GM13977 (cell line): ENCODE results near the gene TXNDC8.

ENCODE experiments used
- DNase-seq: peaks from one replicate; pipeline ENCODE4 v3.0.0; 2012; ENCODE audit warnings: low spot score
- in situ Hi-C: fragments of 300-500 bp; cut with MboI; formaldehyde crosslinking; loops from one replicate; pipeline ENCODE4 v1.12.0; 2022; ENCODE audit warnings: low sequenced_read_pairs, low pct_unique_long_range_greater_than_20kb, mixed read lengths, inconsistent platforms; ENCODE audit not compliant: unreplicated experiment
- TF ChIP-seq, protein P1 (sequence below): IDR thresholded peaks from 2 replicates; pipeline ENCODE4 v1.5.1; 2012; ENCODE audit warnings: mild to moderate bottlenecking, control low read depth; ENCODE audit not compliant: insufficient read depth; ENCODE audit errors: extremely low read depth, missing control alignments

Gene TXNDC8

DNA sequence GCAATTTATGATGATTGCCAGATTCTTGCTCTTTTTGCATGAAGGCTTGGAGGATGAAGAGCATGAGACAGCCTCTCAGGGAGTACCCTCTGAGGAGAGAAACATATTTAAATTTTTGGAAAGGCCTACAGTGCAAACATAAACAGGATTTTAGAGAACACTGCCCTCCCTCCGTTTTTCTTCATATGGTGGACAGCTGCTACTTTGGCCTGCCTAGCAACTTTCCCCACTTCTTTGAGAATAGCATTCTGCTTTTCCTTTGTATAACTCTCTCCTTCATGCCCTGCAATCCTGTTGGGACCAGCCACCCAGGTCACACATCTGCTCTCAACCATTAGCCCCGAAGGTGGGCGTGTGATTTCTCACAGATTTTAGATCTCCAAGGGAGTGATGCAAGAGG, 60.9 kb downstream of the TXNDC8 start:
- no peak for DNase-seq
- TF ChIP-seq, protein P1, sequence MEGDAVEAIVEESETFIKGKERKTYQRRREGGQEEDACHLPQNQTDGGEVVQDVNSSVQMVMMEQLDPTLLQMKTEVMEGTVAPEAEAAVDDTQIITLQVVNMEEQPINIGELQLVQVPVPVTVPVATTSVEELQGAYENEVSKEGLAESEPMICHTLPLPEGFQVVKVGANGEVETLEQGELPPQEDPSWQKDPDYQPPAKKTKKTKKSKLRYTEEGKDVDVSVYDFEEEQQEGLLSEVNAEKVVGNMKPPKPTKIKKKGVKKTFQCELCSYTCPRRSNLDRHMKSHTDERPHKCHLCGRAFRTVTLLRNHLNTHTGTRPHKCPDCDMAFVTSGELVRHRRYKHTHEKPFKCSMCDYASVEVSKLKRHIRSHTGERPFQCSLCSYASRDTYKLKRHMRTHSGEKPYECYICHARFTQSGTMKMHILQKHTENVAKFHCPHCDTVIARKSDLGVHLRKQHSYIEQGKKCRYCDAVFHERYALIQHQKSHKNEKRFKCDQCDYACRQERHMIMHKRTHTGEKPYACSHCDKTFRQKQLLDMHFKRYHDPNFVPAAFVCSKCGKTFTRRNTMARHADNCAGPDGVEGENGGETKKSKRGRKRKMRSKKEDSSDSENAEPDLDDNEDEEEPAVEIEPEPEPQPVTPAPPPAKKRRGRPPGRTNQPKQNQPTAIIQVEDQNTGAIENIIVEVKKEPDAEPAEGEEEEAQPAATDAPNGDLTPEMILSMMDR = no peak
- in situ Hi-C loops = no loop called here

DNA sequence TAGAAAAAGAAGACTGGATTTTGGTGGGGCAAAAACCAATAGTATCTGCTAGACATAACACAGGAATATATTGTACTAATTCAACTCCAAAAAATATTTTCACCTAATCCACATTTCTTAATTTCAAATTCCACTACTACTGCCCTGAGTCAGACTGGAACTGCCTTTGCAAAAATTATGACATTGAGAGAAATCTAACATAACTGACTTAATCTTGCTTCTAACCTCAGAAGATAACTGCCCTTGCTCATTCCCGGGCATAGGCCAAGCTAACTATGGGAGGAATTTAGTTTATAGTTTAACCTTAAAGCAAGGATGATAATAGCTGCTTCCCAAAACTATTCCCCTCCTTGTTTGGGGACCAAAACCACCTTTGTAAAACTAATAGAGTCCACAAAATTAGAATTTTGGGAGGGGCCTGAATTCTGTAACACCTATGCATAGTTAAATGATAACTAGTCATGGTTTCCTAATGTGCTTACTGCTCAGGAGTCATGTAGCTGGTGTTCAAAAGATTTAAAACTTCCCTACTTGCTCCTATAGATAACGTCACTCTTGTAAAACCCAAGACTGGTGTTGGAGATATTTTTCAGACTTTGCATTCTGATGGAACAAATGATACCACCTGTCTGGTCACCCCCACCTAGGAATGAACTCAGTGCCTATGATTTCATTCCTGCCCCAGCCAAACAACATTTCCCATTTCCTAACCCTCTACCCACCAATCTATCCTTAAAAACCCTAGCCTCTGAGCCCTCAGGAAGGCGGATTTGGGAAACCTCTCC, 67.3 kb downstream of the TXNDC8 start:
- TF ChIP-seq, protein P1 = no peak
- no peak for DNase-seq
- in situ Hi-C loops = no loop called here

DNA sequence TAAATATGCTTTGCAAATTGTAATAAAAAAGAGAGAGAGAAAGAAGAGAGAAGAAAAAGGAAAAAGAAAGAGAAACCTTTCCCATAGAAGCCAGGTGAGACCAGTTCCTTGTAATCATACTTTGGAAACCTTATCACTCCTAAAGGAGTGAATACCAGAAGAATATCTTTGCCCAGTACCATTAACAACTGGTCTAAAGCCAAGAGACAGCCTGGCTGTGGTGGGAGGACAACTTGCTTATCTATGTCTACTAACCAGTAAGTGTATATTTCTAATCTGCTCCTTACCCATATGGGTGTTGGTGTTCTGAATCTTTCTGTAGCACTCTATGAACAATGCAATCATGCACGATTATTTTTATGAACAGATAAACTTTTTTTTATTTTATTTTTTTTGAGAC, 70.9 kb downstream of the TXNDC8 start:
- TF ChIP-seq, protein P1 = no peak
- in situ Hi-C loops = no loop called here
- DNase-seq = no peak

DNA sequence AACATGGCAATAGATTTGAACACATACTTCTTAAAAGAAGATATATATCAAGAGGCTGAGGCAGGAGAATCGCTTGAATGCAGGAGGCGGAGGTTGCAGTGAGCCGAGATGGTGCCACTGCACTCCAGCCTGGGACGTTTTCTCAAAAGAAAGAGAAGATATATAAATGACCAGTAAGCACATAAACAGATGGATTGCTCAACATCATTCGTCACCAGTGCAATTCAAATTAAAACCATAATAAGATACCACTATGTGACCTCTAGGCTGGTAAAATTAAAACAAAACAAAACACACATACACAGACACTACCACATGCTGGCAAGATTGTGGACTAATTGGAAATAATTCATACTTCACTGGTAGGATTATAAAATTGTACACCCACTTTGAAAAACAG, 76.0 kb downstream of the TXNDC8 start:
- TF ChIP-seq, protein P1 = no peak
- no peak for DNase-seq
- in situ Hi-C loops = no loop called here

DNA sequence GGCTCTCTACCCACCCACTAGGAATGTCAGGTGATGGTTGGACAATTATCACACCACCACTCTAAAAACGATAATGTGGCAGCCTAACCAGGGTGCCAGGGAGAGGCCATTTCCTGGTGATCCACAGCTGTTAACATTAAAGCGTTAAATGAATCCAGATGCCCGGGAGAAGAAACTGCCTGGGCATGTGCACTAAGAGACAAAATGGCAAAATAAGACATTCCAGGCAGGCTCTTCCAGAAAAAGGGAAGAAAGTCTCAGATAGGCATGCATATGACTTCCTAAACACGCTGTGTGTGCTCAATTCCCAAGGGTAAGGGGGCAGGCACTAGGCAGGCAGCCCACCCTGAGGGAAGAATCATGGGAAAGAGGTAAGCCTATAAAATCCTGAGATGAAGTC, 76.8 kb downstream of the TXNDC8 start:
- no peak for DNase-seq
- in situ Hi-C loops = no loop called here
- TF ChIP-seq, protein P1 = no peak

DNA sequence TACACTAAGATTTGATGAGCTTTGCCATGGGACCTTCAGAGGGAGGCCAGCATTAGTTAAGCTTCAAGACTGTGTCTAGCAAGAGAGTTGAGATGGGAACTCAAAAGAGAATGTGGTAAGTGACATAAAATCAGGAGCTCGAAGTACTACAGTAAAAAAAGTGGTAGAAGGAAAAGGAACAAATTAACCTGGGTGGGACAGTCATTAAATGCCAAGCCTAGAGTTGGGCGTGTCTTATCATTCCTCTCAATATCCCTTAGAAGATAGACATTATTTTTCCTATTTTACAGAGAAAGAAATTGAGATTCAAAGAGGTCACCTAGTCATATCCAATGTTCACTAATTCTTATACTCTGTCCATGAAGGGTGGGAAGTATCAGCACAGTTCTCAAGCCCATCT, 78.1 kb downstream of the TXNDC8 start:
- TF ChIP-seq, protein P1 = no peak
- in situ Hi-C loops = no loop called here
- no peak for DNase-seq

DNA sequence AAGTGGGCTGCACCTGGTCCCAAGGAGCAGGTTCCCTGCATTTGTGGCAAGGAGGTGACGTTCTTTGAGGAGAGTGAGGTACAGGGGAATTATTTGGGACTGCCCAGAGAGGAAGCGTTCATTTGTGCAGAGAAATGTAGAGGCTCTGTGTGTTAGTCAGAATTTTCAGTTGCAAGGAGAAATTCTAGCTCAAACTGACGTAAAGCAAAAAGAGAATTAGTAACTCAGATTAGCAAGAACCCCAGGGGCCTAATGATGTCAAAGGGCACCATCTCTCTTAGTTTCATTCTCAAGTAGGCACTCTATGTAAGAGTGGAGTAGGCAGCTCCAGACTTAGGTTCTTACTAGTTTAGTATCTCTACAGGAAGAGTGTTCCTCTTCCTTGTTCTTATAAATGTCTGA, 79.0 kb downstream of the TXNDC8 start:
- peak; percentile 47 for DNase-seq
- in situ Hi-C loops = no loop called here
- TF ChIP-seq, protein P1 = no peak
